ENCODE results near the gene NBPF9. TPM values are rescaled to one million over a fixed set of nuclear protein-coding genes. Genes with fewer than 3 reads are reported as not detected.
"Not testable (repeated sequence)": the region's sequence is repeated elsewhere in the genome, so short reads cannot be mapped to it uniquely, and the experiment has no call there.

The NBPF9 gene
- total RNA-seq, 1 experiment from 2014 or later = 51.4 TPM

DNA sequence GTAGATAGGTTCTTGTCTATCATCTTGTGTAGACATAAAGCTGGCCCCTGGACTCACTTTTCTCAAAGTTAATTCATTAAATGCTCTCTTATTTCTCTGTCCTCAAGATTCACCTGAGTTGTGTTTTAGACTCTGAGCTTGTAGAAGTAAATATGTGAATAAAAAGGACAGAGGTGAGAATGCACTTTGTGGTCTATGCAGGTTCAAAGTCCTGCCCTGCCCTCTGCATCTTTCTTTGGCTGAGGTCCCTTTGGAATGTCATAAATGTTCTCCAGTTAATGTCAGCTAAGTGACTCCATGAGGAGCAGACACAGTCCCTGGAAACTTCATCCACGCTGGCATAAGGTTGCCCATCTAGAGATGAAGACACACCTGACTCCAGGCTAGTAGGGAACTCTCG lies 7.0 kb upstream of the NBPF9 start:
- H3K27ac Mint-ChIP-seq (ENCODE audit: low read depth, unreplicated experiment); DNase-seq (ENCODE audit: unreplicated experiment); H3K9me3 Mint-ChIP-seq (ENCODE audit: unreplicated experiment); H3K36me3 Mint-ChIP-seq (ENCODE audit: insufficient read depth, unreplicated experiment); POLR2A ChIA-PET; H3K27me3 Mint-ChIP-seq (ENCODE audit: insufficient read depth, unreplicated experiment); H3K4me1 Mint-ChIP-seq (ENCODE audit: insufficient read depth, unreplicated experiment); BruUV-seq (replicated peaks); CTCF ChIA-PET; intact Hi-C loops (cut with micrococcal nuclease); H3K4me3 Mint-ChIP-seq (ENCODE audit: unreplicated experiment): not testable (repeated sequence)

DNA sequence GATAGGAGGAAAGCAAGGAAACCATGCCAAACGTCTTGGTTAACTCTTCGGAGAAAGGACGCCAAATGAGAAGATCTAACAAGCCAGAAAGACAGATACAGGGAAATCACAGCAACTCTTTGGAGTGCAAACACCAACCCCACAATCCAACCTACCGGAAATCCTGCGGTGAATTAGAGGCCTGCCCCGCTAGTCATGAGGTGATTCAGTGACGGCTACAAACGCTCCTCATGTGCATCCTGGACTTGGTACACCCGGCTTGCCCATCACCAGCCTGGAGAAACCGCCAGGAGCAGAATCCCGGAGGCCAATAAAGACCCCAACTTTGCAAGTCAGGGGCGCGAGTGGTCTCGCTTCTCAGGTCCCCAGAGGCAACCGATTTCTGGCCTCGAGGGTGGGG lies 777 bp downstream of the NBPF9 start:
- H3K27ac Mint-ChIP-seq (ENCODE audit: low read depth, unreplicated experiment); CTCF ChIA-PET; H3K4me1 Mint-ChIP-seq (ENCODE audit: insufficient read depth, unreplicated experiment); BruUV-seq (replicated peaks); DNase-seq (ENCODE audit: unreplicated experiment); POLR2A ChIA-PET; H3K27me3 Mint-ChIP-seq (ENCODE audit: insufficient read depth, unreplicated experiment); H3K36me3 Mint-ChIP-seq (ENCODE audit: insufficient read depth, unreplicated experiment); intact Hi-C loops (cut with micrococcal nuclease); H3K9me3 Mint-ChIP-seq (ENCODE audit: unreplicated experiment): not testable (repeated sequence)
- H3K4me3 Mint-ChIP-seq (ENCODE audit: unreplicated experiment) = peak overlapping the region; percentile 89

DNA sequence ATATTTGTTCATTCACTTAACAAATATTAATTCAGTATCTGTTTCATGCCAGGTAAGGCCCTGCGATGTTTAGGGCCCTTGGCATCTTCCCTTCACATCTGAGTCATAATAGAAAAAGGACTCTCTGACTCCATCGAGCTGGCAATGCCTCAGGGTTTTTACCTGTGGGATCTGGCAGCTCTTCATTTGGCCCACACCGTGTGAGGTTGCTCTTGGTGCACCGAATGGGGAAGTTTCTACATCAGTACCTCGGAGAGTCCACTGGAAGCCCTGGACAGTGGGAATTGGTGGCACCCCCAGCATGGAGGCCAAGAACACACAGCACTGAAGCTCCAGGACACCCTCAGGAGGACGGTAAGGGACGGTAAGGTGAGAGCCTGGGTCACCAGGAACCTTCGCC lies 5.1 kb downstream of the NBPF9 start:
- POLR2A ChIA-PET; CTCF ChIA-PET; intact Hi-C loops (cut with micrococcal nuclease); H3K4me1 Mint-ChIP-seq (ENCODE audit: insufficient read depth, unreplicated experiment); H3K4me3 Mint-ChIP-seq (ENCODE audit: unreplicated experiment); H3K9me3 Mint-ChIP-seq (ENCODE audit: unreplicated experiment); H3K27ac Mint-ChIP-seq (ENCODE audit: low read depth, unreplicated experiment); H3K27me3 Mint-ChIP-seq (ENCODE audit: insufficient read depth, unreplicated experiment); BruUV-seq (replicated peaks): not testable (repeated sequence)
- DNase-seq (ENCODE audit: unreplicated experiment) = peak; percentile 31
- H3K36me3 Mint-ChIP-seq (ENCODE audit: insufficient read depth, unreplicated experiment) = peaks cover 18% of the 10 kb centered on the region

DNA sequence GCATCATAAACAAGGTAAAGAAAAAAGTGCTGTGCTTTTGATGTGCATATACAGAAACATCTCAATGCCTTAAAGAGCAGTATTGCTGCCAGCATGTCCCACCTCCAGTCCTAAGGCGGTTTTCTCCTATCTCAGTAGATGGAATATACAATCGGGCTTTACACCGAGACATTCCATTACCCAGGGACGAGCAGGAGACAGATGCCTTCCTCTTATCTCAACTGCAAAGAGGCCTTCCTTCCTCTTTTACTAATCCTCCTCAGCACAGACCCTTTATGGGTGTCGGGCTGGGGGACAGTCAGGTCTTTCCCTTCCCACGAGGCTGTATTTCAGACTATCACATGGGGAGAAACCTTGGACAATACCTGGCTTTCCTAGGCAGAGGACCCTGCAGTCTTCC lies 10.2 kb downstream of the NBPF9 start:
- H3K4me3 Mint-ChIP-seq (ENCODE audit: unreplicated experiment); intact Hi-C loops (cut with micrococcal nuclease); H3K9me3 Mint-ChIP-seq (ENCODE audit: unreplicated experiment); POLR2A ChIA-PET; H3K4me1 Mint-ChIP-seq (ENCODE audit: insufficient read depth, unreplicated experiment); CTCF ChIA-PET; H3K27me3 Mint-ChIP-seq (ENCODE audit: insufficient read depth, unreplicated experiment); BruUV-seq (replicated peaks); DNase-seq (ENCODE audit: unreplicated experiment): not testable (repeated sequence)
- H3K36me3 Mint-ChIP-seq (ENCODE audit: insufficient read depth, unreplicated experiment) = peaks cover 12% of the 10 kb centered on the region
- H3K27ac Mint-ChIP-seq (ENCODE audit: low read depth, unreplicated experiment) = peak overlapping the region; percentile 14

DNA sequence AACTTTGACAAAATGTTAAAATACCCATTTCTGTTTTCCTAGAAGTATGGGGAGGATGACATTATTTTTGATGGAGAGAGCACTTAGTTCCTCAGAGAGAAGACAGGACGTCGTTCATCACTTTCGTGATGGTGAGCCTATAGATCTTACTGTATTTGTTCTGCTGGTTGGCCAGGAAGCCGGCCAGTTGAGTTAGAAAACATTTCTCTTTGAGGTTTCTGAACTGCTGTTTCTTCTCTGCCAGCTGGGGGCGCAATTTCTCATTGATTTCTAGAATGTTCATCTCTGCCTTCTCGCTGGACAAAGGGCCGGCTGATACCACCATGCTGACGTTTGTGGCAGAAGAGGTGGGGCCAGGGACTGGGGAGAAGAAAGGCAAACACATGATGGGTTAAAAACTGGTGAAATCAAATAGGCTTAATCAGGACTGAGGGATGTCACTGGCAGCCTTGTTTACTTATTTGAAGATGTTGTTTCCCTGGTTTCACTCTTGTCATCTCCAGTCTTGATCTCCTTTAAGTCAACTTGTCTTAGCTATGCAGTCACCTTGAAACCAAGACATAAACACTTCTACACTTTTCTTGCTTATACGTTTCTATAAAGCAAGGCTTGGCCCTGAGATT lies 27.7 kb downstream of the NBPF9 start:
- H3K4me3 Mint-ChIP-seq (ENCODE audit: unreplicated experiment); H3K27me3 Mint-ChIP-seq (ENCODE audit: insufficient read depth, unreplicated experiment); POLR2A ChIA-PET; H3K27ac Mint-ChIP-seq (ENCODE audit: low read depth, unreplicated experiment); H3K9me3 Mint-ChIP-seq (ENCODE audit: unreplicated experiment); DNase-seq (ENCODE audit: unreplicated experiment); BruUV-seq (replicated peaks); H3K4me1 Mint-ChIP-seq (ENCODE audit: insufficient read depth, unreplicated experiment); CTCF ChIA-PET; intact Hi-C loops (cut with micrococcal nuclease): not testable (repeated sequence)
- TF ChIP-seq, protein P1, sequence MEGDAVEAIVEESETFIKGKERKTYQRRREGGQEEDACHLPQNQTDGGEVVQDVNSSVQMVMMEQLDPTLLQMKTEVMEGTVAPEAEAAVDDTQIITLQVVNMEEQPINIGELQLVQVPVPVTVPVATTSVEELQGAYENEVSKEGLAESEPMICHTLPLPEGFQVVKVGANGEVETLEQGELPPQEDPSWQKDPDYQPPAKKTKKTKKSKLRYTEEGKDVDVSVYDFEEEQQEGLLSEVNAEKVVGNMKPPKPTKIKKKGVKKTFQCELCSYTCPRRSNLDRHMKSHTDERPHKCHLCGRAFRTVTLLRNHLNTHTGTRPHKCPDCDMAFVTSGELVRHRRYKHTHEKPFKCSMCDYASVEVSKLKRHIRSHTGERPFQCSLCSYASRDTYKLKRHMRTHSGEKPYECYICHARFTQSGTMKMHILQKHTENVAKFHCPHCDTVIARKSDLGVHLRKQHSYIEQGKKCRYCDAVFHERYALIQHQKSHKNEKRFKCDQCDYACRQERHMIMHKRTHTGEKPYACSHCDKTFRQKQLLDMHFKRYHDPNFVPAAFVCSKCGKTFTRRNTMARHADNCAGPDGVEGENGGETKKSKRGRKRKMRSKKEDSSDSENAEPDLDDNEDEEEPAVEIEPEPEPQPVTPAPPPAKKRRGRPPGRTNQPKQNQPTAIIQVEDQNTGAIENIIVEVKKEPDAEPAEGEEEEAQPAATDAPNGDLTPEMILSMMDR (IDR thresholded peaks at IDR 0.05; ENCODE audit: unreplicated experiment) = peak; percentile 13
- peaks cover 47% of the 10 kb centered on the region for H3K36me3 Mint-ChIP-seq (ENCODE audit: insufficient read depth, unreplicated experiment)

DNA sequence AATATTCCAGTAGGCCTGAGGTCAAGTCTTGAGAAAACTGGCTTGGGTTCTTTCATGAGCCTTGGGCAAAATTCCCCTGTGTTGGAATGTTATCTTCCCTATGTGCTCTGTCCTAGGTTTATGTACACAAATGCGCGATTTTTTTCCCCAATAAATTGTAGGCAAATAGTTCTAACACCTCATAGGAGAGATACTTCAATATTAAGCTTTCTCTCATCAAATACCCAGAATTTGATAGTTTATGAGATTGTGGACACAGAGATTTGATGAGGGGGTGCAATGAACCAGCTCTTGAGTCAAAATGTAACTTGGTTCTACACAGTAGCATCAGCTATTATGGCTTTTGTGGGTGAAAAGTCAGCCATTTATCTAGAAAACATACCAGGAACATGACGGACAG lies 38.7 kb downstream of the NBPF9 start:
- H3K9me3 Mint-ChIP-seq (ENCODE audit: unreplicated experiment); DNase-seq (ENCODE audit: unreplicated experiment); H3K4me3 Mint-ChIP-seq (ENCODE audit: unreplicated experiment); CTCF ChIA-PET; intact Hi-C loops (cut with micrococcal nuclease); H3K4me1 Mint-ChIP-seq (ENCODE audit: insufficient read depth, unreplicated experiment); BruUV-seq (replicated peaks); POLR2A ChIA-PET; H3K27ac Mint-ChIP-seq (ENCODE audit: low read depth, unreplicated experiment); H3K27me3 Mint-ChIP-seq (ENCODE audit: insufficient read depth, unreplicated experiment): not testable (repeated sequence)
- H3K36me3 Mint-ChIP-seq (ENCODE audit: insufficient read depth, unreplicated experiment) = peaks cover 20% of the 10 kb centered on the region

DNA sequence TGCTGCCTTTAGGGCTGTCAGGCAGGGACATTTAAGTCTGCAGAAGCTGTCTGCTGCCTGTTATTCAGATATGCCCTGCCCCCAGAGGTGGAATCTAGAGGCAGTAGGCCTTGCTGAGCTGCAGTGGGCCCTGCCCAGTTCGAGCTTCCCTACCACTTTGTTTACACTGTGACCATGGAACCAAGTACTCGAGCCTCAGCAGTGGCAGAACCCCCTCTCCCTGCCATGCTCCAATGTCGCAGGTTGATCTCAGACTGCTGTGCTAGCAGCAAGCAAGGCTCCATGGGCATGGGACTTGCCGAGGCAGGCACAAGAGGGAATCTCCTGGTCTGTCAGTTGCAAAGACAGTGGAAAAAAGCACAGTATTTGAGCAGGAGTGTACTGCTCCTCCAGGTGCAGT lies 60.3 kb downstream of the NBPF9 start:
- CTCF ChIA-PET; DNase-seq (ENCODE audit: unreplicated experiment); BruUV-seq (replicated peaks); POLR2A ChIA-PET; intact Hi-C loops (cut with micrococcal nuclease); H3K9me3 Mint-ChIP-seq (ENCODE audit: unreplicated experiment); H3K36me3 Mint-ChIP-seq (ENCODE audit: insufficient read depth, unreplicated experiment); H3K27ac Mint-ChIP-seq (ENCODE audit: low read depth, unreplicated experiment); H3K4me1 Mint-ChIP-seq (ENCODE audit: insufficient read depth, unreplicated experiment); H3K4me3 Mint-ChIP-seq (ENCODE audit: unreplicated experiment); H3K27me3 Mint-ChIP-seq (ENCODE audit: insufficient read depth, unreplicated experiment): not testable (repeated sequence)

- POLR2A ChIA-PET; H3K4me3 Mint-ChIP-seq (ENCODE audit: unreplicated experiment); CTCF ChIA-PET; BruUV-seq (replicated peaks); DNase-seq (ENCODE audit: unreplicated experiment); intact Hi-C loops (cut with micrococcal nuclease); H3K27ac Mint-ChIP-seq (ENCODE audit: low read depth, unreplicated experiment); H3K9me3 Mint-ChIP-seq (ENCODE audit: unreplicated experiment); H3K36me3 Mint-ChIP-seq (ENCODE audit: insufficient read depth, unreplicated experiment); H3K27me3 Mint-ChIP-seq (ENCODE audit: insufficient read depth, unreplicated experiment); H3K4me1 Mint-ChIP-seq (ENCODE audit: insufficient read depth, unreplicated experiment): not testable (repeated sequence)
Measured at GRCh38 chr1:149033916-149034315, 69.4 kb downstream of the NBPF9 start.

GRCh38 chr1:149024327-149024726 lies 79.0 kb downstream of the NBPF9 start:
- H3K27ac Mint-ChIP-seq (ENCODE audit: low read depth, unreplicated experiment); DNase-seq (ENCODE audit: unreplicated experiment); CTCF ChIA-PET: not testable (repeated sequence)

More at GRCh38 chr1:149024327-149024726, 79.0 kb downstream of the NBPF9 start:
- H3K4me3 Mint-ChIP-seq (ENCODE audit: unreplicated experiment); BruUV-seq (replicated peaks); H3K36me3 Mint-ChIP-seq (ENCODE audit: insufficient read depth, unreplicated experiment); POLR2A ChIA-PET; intact Hi-C loops (cut with micrococcal nuclease); H3K4me1 Mint-ChIP-seq (ENCODE audit: insufficient read depth, unreplicated experiment); H3K27me3 Mint-ChIP-seq (ENCODE audit: insufficient read depth, unreplicated experiment); H3K9me3 Mint-ChIP-seq (ENCODE audit: unreplicated experiment): not testable (repeated sequence)
